HG03064 (cell line): ENCODE measurements around the gene AP1M2.
"Not testable (repeated sequence)": the region's sequence is repeated elsewhere in the genome, so short reads cannot be mapped to it uniquely, and the experiment has no call there.

Source experiments
- ATAC-seq: cut with Tn5 transposase; IDR thresholded peaks from one replicate; pipeline ENCODE4 v1.9.1; 2021; ENCODE audit warnings: low read depth; ENCODE audit not compliant: unreplicated experiment

Gene AP1M2

DNA sequence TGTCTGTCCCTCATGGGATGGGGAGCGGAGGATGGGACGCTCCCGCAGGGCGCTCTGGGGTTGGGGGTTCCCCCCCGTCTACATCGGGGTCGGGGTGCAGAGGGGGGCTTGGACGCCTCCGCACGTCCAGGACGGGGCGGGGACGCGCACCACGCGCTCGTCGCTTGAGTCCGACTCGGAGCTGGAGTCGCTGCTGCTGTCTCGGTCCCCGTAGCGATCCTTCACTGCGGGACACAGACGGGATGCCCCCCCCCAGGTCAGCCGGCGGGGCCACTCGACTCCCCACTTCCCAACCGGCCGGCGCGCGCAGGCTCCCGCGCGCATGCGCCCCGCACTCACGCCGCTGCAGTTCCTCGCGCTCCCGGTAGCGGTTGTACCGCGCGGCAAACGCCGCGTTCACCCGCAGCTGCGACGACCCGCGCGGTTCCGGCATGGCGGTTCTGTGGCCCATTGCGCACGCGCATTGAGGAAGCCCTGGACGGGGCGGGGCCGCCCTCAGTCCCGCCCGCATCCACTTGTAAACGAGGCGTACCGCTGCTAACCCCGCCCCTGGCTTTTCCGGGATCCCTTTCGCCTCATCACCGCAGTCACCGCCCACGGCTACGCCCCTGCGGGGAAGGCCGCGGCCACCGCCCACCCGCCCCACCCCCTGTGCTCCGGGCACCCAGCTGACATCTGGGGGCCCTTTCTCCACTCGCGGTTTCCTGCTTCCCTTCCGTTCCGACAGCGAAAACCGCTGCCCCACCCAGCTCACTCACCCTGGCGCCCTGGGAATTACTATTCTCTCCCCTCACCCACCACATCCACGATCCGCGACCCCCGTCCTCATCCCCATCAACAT is 21.3 kb downstream of the AP1M2 start, which contains the start of gene KRI1:
TSS of gene KRI1 (minus strand) at position 444 of the 841 bp plus-strand sequence. CDS start at position 433, 11 bp downstream.
- no peak for ATAC-seq

DNA sequence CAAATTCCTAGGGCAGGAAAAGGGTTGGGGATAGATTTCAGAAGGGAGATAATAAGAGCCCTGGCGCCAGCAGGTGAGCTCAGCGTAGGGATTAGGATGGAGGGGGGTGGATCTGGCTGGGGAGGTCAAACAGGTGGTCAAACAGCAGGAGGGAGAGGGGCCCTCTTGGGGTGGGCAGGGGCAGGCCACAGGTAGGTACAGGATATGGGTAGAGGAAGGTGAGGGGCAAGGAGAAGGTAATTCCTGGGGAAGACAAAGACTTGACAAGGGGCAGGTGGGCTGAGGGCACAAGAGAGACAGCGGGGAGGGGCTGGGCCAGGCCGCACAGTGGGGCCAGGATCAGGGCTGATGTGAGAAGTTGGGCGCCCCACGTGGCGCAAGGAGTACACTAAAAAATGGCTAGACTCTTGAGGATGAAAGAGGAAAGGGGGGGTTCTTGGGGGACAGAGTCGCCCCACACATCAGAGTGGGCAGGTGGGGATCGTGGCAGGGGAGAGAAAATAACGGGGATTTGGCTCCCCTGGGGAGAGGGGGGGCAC is 22.0 kb downstream of the AP1M2 start:
- no peak for ATAC-seq

DNA sequence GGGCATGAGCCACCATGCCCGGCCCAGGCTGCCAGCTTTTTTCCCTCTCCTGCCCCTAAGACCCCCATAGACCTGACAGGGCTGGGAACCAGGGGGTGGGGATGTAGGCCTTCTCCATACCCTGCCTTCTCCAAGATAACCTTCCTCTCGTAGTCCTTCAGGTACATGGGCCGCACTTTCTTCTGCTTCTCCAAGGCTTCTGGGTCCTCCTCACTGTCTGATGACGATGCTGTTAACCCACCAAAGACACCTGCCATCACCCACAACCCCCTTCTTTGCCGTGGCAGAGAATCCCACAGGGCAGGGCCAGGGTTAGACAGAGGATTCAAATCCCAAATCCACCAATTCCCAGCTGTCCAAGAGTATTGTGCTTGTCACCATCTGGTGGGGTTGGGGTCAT is 24.5 kb downstream of the AP1M2 start:
- no peak for ATAC-seq

DNA sequence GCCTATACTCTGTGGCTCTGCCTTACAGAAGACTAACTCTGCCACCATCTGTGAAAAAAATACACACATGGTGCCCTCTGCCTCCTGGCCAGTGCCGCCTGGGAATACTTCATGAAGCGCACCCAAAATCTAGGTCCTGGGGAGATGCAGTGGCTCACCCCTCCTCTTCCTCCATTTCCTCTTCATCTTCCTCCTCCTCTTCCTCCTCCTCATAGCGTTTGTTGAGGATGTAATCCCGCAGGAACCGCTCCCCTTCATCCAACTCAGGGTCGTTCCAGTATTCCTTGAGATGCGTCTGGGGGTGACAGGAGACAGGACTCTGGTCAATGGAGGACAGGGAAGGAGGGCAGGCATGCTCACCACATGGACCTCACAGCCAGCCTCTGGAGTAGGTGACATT is 27.0 kb downstream of the AP1M2 start:
- ATAC-seq: no peak

DNA sequence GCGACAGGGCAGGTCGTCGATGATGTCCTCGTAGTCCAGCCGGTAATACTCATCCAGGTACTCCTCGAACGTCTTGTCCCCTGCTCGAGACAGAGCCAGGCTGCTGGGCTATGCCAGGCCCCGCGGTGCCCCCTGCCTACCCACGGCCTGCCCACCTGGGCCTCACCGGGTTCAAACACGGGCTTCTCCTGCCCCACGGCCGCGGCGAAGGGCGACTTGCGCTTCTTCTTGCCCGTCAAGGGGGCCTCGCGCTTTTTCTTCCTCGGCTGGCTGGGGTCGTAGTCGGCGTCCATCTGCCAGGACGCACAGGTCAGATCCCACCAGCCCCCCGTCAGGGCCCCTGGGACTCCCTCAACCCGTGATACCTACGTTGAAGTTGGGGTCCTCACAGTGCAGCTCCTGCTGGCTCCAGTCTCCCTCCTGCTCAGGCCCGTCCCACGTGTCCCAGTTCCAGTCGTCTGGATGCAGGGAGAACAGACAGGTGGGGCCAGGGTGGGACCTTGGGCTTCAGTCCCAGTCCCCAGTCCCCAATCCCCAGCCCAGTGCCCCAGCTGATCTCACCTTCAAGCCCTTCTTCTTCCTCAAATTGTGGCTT is 29.4 kb downstream of the AP1M2 start:
- no peak for ATAC-seq

DNA sequence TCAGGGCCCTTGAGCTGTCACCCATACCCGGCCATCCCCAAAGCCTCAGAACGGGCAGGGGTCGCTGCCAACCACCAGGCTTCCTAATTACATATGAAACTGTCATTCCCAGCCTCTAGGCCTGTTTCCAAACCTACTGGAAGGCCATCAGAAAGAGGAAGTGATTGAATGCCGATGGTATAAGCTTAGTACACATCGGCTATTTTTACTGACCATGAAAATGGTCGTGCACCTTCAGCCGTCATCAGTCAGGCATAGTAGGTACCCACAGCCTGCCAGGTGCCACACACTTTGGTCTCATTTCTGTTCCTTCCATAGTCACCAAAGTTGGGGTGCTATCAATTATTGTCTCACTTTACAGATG is 31.5 kb downstream of the AP1M2 start:
- ATAC-seq: no peak

DNA sequence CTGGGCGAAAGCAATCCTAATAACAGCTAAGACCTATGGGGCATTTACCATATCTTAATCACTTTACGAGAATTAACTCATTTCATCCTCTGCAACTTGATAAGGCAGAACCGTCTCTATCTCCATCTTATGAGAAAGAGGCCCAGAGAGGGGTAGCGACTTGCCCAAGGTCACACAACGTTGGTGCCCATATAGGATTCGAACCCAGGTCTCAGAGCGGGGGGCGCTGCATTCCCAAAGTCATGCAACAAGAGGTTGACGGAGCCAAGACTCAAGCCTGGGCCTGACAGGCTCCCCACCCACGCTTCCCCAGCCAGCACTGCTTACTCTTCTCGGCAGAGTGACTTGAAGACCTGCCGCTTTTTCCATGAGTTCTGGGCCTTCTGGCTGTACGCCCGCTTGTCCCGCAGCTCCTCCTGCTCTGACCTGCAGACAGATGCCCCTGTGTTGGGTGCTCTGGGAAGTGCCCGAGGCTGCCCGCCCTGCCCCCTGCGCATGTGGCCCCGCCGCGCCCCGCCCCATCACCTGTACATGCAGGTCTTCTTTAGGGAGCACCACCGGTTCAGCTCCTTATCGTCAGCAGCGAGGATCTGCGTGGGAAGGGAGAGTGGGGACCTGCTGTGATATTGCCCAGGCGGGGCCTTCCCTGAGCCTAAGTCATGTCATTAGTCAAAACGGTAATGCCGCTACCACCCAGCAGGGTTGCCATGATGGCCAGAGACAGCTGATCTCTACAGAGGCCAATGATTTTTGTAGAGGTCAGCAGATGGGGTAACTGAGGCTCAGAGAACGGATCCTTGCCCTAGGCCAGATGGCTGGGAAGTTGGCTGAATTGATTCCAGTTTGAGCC is 32.1 kb downstream of the AP1M2 start:
- ATAC-seq: no peak

DNA sequence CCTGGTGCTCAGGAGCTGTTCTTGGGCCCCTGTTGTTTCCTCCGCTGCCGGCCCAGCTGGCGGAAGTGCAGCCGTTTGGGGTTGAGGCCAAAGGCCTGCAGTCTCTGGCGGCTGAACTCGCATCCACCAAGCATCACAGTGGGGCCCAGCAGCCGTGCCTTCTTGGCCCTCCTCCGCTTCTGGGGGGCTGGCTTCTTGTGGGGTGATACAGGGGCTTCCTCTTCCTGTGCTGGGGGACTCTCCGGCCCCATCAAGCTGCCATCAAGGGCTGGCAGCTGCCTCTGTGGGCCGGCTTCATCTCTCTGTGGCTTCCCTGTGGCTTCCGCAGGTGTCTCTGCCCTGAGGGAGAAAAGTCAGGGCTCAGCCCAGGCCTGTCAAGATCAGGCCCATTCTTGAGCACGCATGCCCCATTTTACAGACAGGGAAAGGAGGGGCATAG is 33.1 kb downstream of the AP1M2 start:
- no peak for ATAC-seq

DNA sequence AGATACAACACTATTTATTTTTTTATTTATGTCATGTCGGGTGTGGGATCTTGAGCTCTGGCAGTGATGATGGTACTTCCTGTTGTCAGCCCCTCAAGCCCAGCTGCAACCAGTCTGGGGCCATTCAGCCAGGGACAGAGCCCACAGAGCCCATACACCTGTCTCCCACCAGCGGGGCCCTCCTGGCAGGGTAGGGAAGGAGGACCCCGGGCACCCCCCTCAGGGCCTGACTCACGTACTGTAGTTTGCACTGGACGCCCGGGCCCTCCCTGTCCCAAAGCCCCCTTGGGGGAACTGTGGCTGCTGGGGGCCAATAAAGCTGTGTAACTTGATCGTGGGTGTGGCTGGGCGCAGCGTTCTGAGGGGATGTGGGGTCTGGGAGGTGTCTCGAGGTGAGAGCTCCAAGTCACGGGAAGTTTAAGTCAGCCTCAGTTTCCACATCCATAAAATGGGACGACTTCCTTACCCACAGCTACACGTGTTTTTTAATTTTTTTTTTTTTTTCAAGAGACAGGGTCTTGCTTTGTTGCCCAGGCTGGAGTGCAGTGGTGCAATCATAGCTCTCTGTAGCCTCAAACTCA is 33.9 kb downstream of the AP1M2 start:
- ATAC-seq: no peak

DNA sequence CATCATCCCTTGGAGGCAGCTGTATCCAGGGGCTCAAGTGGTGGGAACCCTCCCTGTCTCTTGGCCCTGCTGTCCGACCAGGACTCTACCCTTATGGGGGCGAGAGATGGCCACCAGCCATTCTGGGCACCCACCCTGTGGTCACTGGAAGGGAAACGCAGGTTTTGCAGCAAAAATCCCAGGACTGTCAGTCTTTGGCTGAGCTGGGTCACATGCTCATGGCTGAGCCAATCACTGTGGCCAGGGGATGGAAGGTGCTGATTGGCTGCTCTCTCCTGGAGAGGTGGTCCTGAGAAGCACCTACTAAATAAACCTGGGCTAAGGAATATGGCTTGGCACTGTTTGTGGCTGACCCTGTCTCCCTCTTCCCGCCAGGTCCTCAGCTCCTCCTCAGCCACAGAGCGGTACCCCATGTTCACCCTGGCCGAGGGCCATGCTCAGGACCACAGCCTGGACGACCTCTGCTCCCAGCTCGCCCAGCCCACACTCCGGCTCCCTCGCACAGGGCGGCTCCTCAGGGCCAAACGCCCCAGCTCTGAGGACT is 34.5 kb downstream of the AP1M2 start:
- ATAC-seq: no peak

DNA sequence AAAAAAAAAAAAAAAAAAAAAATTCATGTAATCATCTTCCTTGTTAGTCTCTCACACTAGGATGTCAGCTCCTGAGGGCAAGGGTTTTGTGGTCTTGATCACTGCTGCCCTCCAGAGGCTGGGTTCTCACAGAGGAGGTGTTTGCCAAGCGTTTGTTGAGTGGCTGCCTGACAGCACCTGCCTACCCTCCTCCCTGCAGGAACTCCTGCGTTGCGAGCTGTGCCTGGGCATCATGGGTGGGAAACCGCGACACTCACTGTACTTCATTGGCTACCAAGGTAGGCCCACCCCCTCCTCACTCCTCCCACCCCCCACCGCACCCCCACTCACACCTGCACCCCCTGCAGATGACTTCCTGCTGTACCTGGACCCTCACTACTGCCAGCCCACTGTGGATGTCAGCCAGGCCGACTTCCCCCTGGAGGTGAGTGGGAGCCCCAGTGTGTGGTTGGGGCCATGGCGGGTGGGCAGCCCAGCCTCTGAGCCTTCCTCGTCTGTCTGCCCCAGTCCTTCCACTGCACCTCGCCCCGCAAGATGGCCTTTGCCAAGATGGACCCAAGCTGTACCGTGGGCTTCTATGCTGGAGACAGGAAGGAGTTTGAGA is 35.3 kb downstream of the AP1M2 start:
- no peak for ATAC-seq

DNA sequence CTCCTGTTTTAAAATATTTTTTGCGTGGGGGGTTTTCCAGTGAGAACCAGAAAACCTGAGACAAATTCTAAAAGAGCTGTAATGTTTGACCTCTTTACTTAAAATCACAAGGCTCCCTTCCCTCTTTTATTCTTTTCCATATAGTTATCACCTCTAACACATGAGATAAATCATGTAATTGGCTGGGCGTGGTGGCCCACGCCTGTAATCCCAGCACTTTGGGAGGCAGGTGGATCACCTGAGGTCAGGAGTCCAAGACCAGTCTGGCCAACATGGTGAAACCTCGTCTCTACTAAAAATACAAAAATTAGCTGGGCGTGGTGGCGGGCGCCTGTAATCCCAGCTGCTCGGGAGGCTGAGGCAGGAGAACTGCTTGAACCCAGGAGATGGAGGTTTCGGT is 36.1 kb downstream of the AP1M2 start:
- ATAC-seq: not testable (repeated sequence)

DNA sequence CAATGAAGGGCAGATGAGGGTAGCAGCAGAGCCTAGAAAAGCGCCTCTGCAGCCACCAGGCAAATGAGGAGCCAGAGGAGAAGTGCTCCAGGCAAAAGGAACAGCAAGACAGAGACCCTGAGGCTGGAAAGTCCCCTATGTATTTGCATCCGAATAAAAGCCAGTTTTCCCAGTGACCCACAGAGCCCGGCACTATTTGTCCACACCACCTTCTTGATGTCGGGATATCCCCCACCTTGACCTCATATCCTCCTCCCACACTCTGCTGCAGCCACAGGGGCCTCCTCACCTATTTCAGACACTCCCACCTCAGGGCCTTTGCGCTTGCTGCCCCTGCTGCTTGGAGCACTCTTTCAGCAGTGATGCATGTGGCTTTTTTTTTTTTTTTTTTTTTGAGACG is 36.8 kb downstream of the AP1M2 start:
- no peak for ATAC-seq

DNA sequence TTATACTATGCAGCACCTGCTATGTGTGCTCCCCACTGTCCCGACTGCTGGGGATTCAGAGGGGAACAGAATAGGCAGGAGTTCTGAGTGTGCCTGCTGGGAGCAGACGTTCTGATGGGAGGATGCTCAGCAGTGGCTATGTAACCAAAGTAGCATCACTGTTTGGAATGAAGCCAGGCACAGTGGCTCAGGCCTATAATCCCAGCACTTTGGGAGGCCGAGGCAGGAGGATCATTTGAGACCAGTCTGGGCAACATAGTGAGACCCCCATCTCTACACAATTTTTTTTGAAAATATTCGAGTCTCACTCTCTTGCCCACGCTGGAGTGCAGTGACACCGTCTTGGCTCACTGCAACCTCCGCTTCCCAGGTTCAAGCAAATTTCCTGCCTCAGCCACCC is 37.4 kb downstream of the AP1M2 start:
- no peak for ATAC-seq

DNA sequence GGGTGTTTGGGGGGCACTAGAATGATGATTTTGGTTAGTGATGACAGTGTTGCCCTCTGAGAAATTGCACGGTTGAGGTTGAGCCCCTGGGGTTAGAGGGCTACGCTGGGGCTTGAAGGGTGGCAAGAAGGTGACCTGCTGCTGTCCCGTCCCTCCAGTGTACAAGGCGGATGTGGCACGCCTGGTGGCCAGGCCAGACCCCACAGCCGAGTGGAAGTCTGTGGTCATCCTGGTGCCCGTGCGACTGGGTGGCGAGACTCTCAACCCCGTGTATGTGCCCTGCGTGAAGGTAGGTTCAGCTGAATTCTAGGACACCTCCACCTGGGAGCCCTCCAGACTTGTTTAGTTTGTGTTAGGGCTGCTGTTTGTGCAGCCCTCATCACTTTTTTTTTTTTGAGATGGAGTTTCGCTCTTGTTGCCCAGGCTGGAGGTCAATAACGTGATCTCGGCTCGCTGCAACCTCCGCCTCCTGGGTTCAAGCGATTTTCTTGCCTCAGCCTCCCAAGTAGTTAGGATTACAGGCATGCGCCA is 38.3 kb downstream of the AP1M2 start:
- ATAC-seq: no peak

DNA sequence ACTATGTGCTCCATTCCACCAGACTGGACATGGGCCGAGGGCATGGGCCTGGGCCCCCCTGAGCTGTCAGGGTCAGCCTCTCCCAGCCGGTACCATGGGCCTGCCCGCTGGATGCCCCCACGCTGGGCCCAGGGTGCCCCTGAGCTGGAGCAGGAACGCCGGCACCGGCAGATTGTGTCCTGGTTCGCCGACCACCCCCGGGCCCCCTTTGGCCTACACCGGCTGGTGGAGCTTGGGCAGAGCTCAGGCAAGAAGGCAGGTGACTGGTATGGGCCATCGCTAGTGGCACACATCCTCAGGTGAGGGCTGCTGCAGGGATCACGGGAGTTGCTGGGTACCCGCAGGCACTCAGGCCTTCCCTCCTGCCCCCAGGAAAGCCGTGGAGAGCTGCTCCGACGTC is 40.3 kb downstream of the AP1M2 start:
- no peak for ATAC-seq

DNA sequence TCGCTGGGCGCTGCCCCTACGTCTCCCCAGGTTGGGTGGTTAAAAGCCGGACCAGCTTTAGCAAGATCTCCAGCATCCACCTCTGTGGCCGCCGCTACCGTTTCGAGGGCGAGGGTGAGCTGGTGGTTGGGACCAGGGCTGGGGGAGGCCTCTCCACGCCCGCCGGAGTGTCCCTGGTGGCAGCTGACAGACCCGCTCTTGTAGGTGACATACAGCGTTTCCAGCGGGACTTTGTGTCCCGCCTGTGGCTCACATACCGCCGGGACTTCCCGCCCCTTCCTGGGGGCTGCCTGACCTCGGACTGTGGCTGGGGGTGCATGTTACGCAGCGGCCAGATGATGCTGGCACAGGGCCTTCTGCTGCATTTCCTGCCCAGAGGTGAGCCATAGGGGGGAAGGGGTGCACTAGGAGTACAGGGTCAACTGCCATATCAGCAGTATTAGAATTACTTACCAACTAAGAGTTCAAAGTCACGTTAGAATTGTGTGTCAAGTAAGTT is 42.3 kb downstream of the AP1M2 start:
- ATAC-seq: no peak

DNA sequence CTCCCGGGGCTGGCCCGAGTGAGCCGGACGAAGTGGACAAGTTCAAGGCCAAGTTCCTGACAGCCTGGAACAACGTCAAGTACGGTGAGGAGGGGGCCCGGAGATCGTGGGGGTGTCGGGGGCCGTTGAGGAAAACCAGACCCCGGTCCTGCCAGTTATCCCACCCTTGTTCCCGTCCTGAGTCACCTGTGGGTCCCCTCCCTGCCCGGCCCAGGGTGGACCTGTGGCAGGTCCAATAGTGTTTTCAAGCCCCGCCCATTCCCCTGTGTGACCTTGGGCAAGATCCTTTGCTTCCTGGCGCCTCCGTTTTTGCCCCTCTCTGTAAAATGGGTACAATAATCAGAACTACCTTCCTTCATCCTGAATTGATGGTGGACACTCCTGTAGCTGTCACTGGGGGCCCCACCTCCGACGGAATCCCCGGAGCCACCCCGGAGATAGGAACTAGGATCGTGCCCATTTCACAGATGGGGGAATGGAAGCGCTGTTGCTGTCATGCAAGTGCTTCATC is 42.8 kb downstream of the AP1M2 start:
- ATAC-seq: no peak
